ENCODE results near the gene CBY1.

The CBY1 gene

GRCh38 chr22:38712486-38713207 lies 56.2 kb downstream of the CBY1 start:
- TF ChIP-seq, protein P1, sequence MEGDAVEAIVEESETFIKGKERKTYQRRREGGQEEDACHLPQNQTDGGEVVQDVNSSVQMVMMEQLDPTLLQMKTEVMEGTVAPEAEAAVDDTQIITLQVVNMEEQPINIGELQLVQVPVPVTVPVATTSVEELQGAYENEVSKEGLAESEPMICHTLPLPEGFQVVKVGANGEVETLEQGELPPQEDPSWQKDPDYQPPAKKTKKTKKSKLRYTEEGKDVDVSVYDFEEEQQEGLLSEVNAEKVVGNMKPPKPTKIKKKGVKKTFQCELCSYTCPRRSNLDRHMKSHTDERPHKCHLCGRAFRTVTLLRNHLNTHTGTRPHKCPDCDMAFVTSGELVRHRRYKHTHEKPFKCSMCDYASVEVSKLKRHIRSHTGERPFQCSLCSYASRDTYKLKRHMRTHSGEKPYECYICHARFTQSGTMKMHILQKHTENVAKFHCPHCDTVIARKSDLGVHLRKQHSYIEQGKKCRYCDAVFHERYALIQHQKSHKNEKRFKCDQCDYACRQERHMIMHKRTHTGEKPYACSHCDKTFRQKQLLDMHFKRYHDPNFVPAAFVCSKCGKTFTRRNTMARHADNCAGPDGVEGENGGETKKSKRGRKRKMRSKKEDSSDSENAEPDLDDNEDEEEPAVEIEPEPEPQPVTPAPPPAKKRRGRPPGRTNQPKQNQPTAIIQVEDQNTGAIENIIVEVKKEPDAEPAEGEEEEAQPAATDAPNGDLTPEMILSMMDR (IDR thresholded peaks at IDR 0.05; ENCODE audit: low read depth, low read length): no peak
- peaks cover under 1% of the 10 kb centered on the region; the same call in 1 of the 2 replicates for H3K4me1 ChIP-seq
- H3K9me3 ChIP-seq: no peaks in the 10 kb centered on the region
- no peak for DNase-seq
- peaks cover 44% of the 10 kb centered on the region for H3K36me3 ChIP-seq
- no peak overlapping the region for H3K4me3 ChIP-seq (ENCODE audit: low read depth, low read length)
- H3K27me3 ChIP-seq: no peaks in the 10 kb centered on the region

GRCh38 chr22:38713921-38714320 lies 57.5 kb downstream of the CBY1 start:
- Histone ChIP-seq H3K9me3 (no peaks in the 10 kb centered on the region), H3K36me3 (peaks cover 55% of the 10 kb centered on the region), H3K4me3 (ENCODE audit: low read depth, low read length) (no peak overlapping the region), H3K27me3 (no peaks in the 10 kb centered on the region), H3K4me1 (peaks cover 6% of the 10 kb centered on the region)
- no peak for DNase-seq
- TF ChIP-seq, protein P1 (IDR thresholded peaks at IDR 0.05; ENCODE audit: low read depth, low read length): no peak

GRCh38 chr22:38715176-38715764 lies 58.8 kb downstream of the CBY1 start:
- Histone ChIP-seq H3K9me3 (no peaks in the 10 kb centered on the region), H3K27me3 (no peaks in the 10 kb centered on the region), H3K36me3 (peaks cover 55% of the 10 kb centered on the region), H3K4me3 (ENCODE audit: low read depth, low read length) (no peak overlapping the region), H3K4me1 (peaks cover 6% of the 10 kb centered on the region)
- DNase-seq: no peak
- TF ChIP-seq, protein P1 (IDR thresholded peaks at IDR 0.05; ENCODE audit: low read depth, low read length): no peak

DNA sequence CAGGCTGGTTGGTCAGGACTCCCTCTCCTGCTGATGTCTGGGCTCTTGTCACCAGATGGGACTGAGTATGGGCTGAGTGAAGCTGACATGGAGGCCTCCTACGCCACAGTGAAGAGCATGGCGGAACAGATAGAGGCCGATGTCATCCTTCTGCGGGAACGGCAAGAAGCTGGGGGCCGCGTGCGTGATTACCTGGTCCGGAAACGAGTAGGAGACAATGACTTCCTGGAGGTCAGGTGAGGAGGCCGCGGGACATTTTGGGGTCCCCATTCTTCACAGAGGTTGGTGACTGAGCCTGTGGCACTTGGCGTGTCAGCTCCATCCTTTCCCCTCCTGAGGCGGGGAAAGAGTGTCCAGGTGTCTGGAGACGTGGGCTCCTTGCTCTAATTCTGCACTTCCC lies 59.4 kb downstream of the CBY1 start:
- no peak for DNase-seq
- peaks cover 6% of the 10 kb centered on the region for H3K4me1 ChIP-seq
- no peak overlapping the region for H3K4me3 ChIP-seq (ENCODE audit: low read depth, low read length)
- H3K27me3 ChIP-seq: no peaks in the 10 kb centered on the region
- no peaks in the 10 kb centered on the region for H3K9me3 ChIP-seq
- H3K36me3 ChIP-seq: peaks cover 60% of the 10 kb centered on the region
- TF ChIP-seq, protein P1 (IDR thresholded peaks at IDR 0.05; ENCODE audit: low read depth, low read length): no peak

DNA sequence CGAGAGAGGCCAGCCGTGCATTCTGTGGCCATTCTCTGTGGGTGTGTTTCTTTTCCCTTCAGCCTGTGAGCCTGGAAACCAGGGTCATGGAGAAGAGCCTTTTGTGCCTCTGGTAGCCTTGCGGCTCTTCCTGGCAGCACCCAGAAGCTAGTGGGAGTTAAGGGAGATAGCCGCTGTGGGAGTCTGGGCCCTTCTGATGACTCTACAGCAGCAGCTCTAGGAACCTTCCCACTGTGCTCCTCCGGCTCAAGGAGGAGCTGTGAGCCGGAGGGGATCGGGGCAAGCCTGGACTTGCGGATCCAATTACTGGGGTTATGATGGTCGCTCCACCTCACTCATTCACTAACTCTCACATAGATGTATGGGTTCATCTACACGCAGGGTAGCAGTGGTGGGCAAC lies 59.8 kb downstream of the CBY1 start:
- no peak overlapping the region for H3K4me3 ChIP-seq (ENCODE audit: low read depth, low read length)
- DNase-seq: no peak
- no peaks in the 10 kb centered on the region for H3K9me3 ChIP-seq
- TF ChIP-seq, protein P1 (IDR thresholded peaks at IDR 0.05; ENCODE audit: low read depth, low read length): no peak
- peaks cover 59% of the 10 kb centered on the region for H3K36me3 ChIP-seq
- H3K27me3 ChIP-seq: no peaks in the 10 kb centered on the region
- peaks cover 6% of the 10 kb centered on the region for H3K4me1 ChIP-seq

GRCh38 chr22:38716826-38717225 lies 60.4 kb downstream of the CBY1 start:
- peaks cover 6% of the 10 kb centered on the region for H3K4me1 ChIP-seq

More at GRCh38 chr22:38716826-38717225, 60.4 kb downstream of the CBY1 start:
- no peaks in the 10 kb centered on the region for H3K9me3 ChIP-seq
- DNase-seq: no peak
- TF ChIP-seq, protein P1 (IDR thresholded peaks at IDR 0.05; ENCODE audit: low read depth, low read length): no peak
- H3K36me3 ChIP-seq: peaks cover 61% of the 10 kb centered on the region
- H3K27me3 ChIP-seq: no peaks in the 10 kb centered on the region
- H3K4me3 ChIP-seq (ENCODE audit: low read depth, low read length): no peak overlapping the region

Measured in BE2C (cell line).